NCI-H2081 (cell line): ENCODE data around the gene DCST1.

Source experiments
- DNase-seq, 2 experiments: peaks; one replicate each; lab custom pipeline; 2025; lab: John Stamatoyannopoulos, UW

The DCST1 gene

GRCh38 chr1:155000726-155001424, 32.7 kb upstream of the DCST1 start:
- DNase-seq: peak; percentile 90 to 95

GRCh38 chr1:155001425-155001674, 32.3 kb upstream of the DCST1 start:
- no peak for DNase-seq

GRCh38 chr1:155001675-155002463, 31.8 kb upstream of the DCST1 start:
- DNase-seq: peak; percentile 99 to 100

- no peak for DNase-seq
These were observed 31.0 kb upstream of the DCST1 start, which contains the start of gene ZBTB7B for GRCh38 chr1:155002464-155003226. Gene ZBTB7B (plus strand): TSS chr1:155002802. CDS start chr1:155014661, 11,859 bp downstream.

GRCh38 chr1:155003227-155003765, 30.3 kb upstream of the DCST1 start:
- DNase-seq: peak; percentile 37 to 67

GRCh38 chr1:155003766-155004351, 29.8 kb upstream of the DCST1 start:
- DNase-seq: peak in 1 of 2 experiments; percentile 64

- DNase-seq: no peak
These were observed 29.1 kb upstream of the DCST1 start for GRCh38 chr1:155004352-155005075.

- DNase-seq: no peak
These were observed 28.3 kb upstream of the DCST1 start for GRCh38 chr1:155005076-155006011.

- DNase-seq: no peak
These were observed 27.0 kb upstream of the DCST1 start for GRCh38 chr1:155006601-155007101.

- no peak for DNase-seq
These were observed 26.3 kb upstream of the DCST1 start for GRCh38 chr1:155007251-155007828.

- DNase-seq: no peak
These were observed 25.3 kb upstream of the DCST1 start for GRCh38 chr1:155008015-155008941.

- no peak for DNase-seq
These were observed 24.4 kb upstream of the DCST1 start for GRCh38 chr1:155009221-155009711.

- no peak for DNase-seq
These were observed 23.9 kb upstream of the DCST1 start for GRCh38 chr1:155009742-155010141.

GRCh38 chr1:155010211-155010918, 23.3 kb upstream of the DCST1 start:
- no peak for DNase-seq

GRCh38 chr1:155011004-155011416, 22.6 kb upstream of the DCST1 start:
- DNase-seq: no peak

- no peak for DNase-seq
These were observed 22.1 kb upstream of the DCST1 start for GRCh38 chr1:155011437-155012025.

GRCh38 chr1:155012026-155012546, 21.5 kb upstream of the DCST1 start:
- DNase-seq: peak; percentile 53 to 61
